Measurements from ENCODE around the gene IMMP1L. TPM values are rescaled to one million over a fixed set of nuclear protein-coding genes. Genes with fewer than 3 reads are reported as not detected.

IMMP1L gene
- total RNA-seq, 1 experiment from 2014 or later: 63.1 TPM

Other genes starting within 250 kb of the IMMP1L start
- not detected in 2 replicates for gene DCDC1, start 139.9 kb downstream of the IMMP1L start, total RNA-seq (2014; rRNA removed; shearing (Covaris generic); ENCODE audit: low replicate concordance)
- gene DNAJC24, start 139.8 kb downstream of the IMMP1L start, total RNA-seq (2014; rRNA removed; shearing (Covaris generic); ENCODE audit: low replicate concordance): 24.6 and 50.6 TPM in 2 replicates
- gene ELP4, start 145 bp upstream of the IMMP1L start, total RNA-seq (2014; rRNA removed; shearing (Covaris generic); ENCODE audit: low replicate concordance): 44.3 and 87.1 TPM in 2 replicates

All from Karpas-422 (cell line).